HFF-Myc (cell line): ENCODE measurements around the gene SOWAHB.
A peak's percentile ranks its signal among the peaks of the same experiment; 100 is the strongest.

ENCODE experiments used
- DNase-seq: peaks from one replicate; pipeline ENCODE4 v3.0.0-alpha.2; 2011; ENCODE audit warnings: low read depth; ENCODE audit errors: extremely low read depth
- H3K4me3 ChIP-seq: replicated peaks from 2 replicates; pipeline ENCODE4 v1.5.1; 2011; ENCODE audit warnings: low read depth, mild to moderate bottlenecking, control low read depth, low read length
- TF ChIP-seq, protein P1 (sequence below): IDR thresholded peaks from 2 replicates; pipeline ENCODE4 v1.5.1; 2012; ENCODE audit warnings: mild to moderate bottlenecking, low read depth, low read length, control low read depth; ENCODE audit errors: missing control alignments

The SOWAHB gene, protein sequence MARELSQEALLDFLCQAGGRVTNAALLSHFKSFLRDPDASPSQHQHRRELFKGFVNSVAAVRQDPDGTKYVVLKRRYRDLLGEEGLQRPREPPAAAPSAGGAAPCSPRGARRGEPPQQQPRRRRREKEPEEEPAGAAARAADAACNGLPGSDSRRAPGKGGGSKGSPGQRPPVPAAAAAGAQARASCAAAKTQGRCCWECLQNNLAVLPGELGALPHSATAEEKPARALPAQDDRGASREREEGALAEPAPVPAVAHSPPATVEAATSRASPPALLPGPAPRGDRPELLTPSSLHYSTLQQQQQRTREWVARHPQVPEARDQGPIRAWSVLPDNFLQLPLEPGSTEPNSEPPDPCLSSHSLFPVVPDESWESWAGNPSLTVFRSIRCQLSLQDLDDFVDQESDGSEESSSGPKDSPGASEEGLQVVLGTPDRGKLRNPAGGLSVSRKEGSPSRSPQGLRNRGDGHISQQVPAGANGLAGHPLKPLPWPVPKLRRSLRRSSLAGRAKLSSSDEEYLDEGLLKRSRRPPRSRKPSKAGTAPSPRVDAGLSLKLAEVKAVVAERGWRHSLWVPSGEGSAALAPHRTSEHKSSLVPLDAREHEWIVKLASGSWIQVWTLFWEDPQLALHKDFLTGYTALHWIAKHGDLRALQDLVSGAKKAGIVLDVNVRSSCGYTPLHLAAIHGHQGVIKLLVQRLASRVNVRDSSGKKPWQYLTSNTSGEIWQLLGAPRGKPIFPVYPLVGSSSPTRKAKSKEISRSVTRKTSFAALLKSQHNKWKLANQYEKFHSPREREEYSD

DNA sequence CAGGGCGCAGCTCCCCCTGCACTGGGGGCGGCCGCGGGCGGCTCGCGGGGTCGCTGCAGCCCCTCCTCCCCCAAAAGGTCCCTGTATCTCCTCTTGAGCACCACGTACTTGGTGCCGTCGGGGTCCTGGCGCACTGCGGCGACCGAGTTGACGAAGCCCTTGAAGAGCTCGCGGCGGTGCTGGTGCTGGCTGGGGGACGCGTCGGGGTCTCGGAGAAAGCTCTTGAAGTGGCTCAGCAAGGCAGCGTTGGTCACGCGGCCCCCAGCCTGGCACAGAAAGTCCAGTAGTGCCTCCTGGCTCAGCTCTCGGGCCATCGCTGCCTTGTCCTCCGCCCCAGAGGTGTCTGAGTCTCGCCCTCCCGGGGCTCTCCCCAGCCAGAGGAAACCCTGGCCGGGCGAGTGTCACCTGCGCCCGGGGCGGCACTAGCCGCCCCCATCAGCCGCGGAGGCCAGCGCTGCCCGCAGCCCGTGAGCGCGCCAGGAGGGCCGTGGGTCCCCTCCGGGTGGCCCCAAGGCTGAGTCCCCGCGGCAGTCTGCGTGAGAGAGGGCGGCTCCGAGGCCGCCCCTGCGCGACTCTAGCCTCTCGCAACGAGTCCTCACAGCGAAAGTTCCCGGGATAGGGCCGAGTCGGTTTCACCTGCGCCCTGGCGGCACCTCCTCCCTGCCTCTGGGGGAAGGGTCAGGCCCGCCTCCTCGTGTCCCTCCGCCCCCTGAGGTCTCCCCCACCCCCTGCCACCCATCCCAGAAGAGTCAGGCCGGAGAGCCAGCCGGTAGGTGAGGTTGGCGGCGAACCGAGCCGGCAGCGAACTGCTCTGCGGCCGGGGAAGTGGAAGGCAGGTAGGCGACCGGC, at the start of gene SOWAHB:
Gene SOWAHB (minus strand): TSS at position 609 of the 849 bp plus-strand sequence. CDS start 295 bp downstream, at position 314.
- DNase-seq: no peak
- H3K4me3 ChIP-seq: peak within 1 kb of the TSS; percentile 38
- TF ChIP-seq, protein P1, sequence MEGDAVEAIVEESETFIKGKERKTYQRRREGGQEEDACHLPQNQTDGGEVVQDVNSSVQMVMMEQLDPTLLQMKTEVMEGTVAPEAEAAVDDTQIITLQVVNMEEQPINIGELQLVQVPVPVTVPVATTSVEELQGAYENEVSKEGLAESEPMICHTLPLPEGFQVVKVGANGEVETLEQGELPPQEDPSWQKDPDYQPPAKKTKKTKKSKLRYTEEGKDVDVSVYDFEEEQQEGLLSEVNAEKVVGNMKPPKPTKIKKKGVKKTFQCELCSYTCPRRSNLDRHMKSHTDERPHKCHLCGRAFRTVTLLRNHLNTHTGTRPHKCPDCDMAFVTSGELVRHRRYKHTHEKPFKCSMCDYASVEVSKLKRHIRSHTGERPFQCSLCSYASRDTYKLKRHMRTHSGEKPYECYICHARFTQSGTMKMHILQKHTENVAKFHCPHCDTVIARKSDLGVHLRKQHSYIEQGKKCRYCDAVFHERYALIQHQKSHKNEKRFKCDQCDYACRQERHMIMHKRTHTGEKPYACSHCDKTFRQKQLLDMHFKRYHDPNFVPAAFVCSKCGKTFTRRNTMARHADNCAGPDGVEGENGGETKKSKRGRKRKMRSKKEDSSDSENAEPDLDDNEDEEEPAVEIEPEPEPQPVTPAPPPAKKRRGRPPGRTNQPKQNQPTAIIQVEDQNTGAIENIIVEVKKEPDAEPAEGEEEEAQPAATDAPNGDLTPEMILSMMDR: no peak

DNA sequence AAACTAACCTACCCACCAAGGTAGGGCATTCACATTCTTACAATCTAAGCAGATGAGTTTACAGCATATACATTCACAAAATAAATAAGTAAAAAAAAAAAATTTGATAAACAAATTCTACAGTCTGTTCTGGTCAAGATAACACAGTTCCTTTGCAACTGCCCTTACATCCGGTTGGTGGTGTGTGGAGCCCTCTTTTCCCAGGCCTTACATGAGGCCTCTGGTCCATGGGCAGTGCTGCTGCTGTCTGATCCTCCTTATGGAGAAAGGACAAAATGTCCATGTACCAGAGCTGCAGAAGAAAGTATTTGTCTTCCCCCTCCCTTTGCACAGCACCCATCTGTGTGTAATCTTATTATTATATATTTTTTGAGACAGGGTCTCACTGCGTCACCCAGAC, 49.4 kb upstream of the SOWAHB start:
- TF ChIP-seq, protein P1: no peak
- H3K4me3 ChIP-seq: peak overlapping the region; percentile 93
- DNase-seq: no peak

DNA sequence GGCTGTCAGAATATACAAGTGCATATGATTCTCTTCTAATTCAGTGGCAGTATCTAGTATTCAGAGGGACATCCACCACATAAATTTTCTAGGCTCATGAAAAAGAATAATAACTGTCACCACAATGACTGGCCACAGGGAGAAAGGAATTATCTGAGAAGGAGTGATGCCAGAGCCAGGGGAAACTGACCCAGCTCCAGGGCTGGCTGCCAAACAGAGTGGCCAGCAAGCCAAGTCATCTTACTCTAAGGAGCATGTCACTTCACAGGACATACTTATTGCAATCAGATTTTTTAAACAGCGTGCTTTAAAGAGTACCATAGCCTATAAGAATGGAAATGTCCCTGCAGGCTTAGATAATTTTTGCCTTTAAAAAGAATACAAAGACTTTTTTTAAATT, 45.8 kb upstream of the SOWAHB start:
- no peak for DNase-seq
- no peak overlapping the region for H3K4me3 ChIP-seq
- TF ChIP-seq, protein P1: no peak

DNA sequence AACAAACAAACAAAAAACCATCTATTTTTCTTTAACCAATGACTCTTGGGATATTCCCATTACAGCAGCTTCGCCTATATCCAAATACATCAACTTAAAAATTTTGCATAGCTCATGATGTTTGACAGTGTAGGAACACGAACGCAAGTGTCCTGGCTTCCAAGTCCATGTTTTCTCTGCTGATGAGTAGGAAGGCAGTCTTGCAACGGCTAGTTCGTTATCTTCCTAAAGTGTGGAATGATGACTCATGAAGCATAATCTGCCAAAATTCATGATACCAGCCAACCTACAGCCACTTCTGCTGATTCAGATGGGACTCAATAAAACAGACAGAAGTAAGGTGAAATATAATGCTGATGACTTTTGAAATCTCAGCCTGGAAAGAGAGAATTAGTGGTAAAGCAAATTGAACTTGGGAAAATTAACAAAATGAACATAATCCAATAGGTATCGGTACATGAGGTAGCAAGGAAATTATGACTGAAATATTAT, 45.2 kb upstream of the SOWAHB start:
- TF ChIP-seq, protein P1: no peak
- no peak for DNase-seq
- no peak overlapping the region for H3K4me3 ChIP-seq

DNA sequence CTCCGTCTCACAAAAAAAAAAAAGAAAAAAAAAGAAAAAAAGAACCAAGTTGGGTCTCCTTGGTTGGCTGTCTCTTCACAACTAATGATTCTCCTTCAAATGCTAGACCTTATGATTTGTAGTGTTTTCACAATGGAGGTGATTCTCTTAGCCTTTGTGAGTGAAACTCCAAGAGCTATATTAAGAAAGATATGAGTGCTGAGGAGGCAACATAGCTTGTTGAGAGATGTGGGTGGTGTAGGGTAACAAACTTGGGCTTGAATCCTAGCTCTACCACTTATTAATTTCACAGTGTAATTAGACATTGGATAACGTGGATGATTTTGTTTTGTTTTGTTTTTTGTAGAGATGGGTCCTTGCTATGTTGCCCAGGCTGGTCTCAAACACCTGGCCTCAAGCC, 41.2 kb upstream of the SOWAHB start:
- no peak overlapping the region for H3K4me3 ChIP-seq
- DNase-seq: no peak

More for the DNA sequence above, 41.2 kb upstream of the SOWAHB start:
- TF ChIP-seq, protein P1: no peak
